LoVo (cell line): ENCODE data around the gene HNRNPUL2.
A peak's percentile ranks its signal among the peaks of the same experiment; 100 is the strongest.

Experiments
- DNase-seq: peaks from one replicate; pipeline ENCODE4 v3.0.0-alpha.2; 2016; ENCODE audit warnings: low spot score

Gene HNRNPUL2

DNA sequence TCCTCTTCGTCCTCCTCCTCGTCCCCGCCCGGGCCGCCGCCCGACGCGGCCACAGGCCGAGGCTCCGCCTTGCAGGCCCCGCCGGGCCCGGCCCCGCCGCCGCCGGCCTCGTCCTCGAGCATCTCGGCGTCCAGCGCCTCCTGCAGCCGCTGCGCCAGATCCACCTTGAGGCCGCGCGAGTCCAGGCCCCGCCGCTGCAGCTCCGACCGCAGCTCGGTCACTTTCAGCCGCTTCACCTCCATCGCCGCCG, 417 bp downstream of the HNRNPUL2 start:
- no peak for DNase-seq

DNA sequence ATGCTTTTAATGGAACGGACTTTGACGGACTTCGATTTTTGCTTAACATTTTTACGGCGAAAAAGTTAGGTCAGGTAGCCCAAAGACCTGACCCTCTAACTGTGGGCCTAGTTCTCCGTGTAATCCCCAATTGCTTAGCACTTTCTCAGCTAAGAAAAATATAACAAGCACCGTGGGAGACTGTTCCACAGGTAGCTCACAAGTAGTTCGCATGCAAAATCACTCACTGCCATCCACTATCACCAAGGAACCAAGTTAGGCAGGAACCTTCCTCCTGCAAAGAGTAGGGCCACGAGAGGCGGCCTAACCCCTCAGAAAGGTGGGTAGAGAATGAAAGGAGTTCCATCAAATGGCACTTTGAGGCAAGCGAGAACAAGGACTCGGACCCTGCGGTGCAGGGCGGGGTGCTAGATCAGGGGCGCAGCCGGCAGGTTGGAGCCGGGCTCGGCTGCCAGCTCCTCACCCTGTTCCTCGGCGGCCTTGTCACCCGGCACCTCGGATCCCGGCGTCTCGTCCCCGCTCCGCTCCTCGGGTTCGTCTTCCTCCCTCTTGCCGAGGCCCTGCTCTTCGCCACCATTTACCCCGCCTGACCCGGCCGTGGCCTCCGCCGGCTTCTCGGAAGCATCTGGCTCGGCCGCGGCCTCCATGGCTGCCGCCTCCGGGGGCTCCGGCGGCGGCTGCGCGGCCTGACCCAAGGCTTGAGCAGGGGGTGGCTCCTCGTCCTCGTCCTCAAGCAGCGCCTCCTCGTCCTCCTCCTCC, 922 bp downstream of the HNRNPUL2 start:
- no peak for DNase-seq

DNA sequence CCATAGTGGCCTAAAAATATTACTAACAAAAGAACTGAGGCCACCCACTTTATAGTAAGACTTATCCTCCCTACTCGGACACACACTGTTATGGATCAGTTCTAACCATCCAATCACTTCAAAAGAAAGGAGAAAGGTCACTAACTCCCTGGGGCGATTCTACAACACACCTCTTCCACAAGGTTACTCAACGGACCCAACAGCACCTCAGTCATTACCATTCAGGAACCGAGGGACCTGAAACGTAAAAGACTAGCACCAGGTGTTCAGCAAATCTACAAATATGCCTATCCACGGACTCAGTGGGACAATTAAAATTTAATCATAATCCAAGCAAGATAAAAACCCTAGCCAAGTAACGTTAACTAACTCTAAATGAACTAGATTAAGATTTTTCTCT, 1.6 kb downstream of the HNRNPUL2 start:
- peak; percentile 24 for DNase-seq

DNA sequence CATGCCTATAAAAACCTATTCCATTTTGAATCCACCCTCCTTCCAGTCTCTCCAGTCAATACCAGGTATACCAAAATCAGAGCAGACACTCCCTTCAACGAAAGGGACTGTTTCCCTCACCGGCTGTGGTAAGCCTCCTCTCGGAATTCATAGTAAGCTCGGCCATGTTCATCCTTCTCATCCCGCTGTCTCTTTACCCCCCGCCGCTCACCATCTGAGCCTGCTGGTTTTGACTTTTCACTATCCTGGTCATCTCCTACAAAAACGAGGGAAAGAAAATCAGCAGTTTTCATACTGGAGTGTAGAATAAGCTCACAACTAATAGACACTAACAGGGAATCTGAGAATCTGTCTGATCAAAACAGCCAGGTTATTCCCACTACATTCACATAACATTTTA, 3.1 kb downstream of the HNRNPUL2 start:
- DNase-seq, result no peak

DNA sequence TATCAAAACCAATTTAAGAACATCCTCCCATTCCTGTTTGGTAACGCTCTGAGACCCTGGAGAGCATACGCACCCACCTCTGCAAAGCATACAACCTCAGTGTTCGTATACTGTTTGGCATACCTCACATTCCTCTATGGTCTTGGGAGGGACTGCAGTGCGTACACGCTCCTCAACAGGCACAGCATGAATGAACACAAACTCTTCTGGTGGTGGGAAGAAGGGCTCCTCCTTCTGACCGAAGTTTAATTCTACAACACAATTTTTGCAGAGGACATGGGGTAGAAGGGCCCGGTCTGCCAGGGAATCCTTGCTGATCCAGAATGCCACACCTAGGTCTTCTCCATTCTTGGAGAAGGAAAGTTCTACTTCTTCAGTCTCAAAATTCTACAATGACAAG, 5.3 kb downstream of the HNRNPUL2 start:
- no peak for DNase-seq

DNA sequence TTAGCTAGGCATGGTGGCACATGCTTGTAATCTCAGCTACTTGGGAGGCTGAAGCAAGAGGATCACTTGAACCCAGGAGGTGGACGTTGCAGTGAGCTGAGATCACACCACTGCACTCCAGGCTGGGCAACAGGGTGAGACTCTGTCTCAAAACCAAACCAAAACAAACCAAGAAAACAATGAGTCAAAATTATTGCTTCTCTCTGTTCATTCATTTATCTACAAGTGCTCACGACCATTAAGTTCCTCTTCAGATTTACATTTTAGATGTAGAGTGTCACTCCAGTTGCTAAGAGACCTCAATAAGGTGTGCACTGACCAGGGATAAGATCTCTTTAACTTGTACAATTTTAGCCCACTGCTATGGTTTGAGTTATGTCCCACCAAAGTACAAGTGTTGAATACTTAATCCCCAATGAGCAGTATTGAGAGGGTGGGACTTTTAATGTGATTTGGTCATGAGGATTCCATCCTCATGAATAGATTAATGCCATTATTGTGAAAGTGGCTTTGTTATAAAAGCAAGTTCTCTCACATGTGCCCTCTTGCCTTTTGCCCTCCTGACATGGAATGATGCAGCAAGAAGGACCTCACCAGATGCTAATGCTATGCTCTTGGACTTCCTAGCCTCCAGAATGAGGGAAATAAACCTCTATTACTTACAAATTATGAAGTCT, 7.8 kb downstream of the HNRNPUL2 start:
- DNase-seq, result no peak

DNA sequence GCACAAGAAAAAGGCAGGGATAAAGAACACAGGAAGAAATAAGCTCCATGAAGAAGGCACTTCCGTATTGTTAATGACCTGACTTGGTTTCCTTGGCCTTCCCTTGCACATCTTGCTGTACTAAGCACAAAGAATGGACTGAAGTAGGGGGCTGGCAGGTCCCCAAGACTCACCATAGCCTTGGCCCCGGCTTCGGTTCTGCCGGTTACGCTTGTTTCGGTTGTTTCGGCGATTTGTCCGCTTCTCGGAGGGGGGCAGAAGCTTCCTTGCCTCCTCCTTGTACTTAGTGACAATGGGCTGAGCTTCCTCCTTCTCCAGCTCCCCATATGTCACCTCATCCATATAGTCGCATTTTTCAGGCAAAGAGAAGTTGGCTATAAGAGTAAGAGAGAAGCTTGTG, 10.4 kb downstream of the HNRNPUL2 start:
- no peak for DNase-seq

DNA sequence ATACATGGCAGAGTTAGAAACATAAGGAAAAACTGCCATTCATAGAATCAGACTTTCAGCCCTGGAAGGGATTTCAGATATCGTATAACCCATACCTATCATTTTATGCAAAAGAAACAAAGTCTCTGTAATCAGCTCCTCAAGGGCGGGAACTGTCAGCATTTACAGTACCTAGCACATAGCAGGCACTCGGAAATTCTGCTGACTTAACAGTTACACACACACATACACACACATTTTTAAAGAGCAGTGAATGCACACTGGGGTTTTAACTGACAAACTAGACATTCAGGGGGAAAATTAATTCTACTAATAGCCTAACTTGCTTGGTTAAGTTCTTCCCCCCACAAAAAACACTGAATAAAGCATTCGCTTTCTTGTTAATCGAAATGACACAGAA, 11.1 kb downstream of the HNRNPUL2 start:
- no peak for DNase-seq

DNA sequence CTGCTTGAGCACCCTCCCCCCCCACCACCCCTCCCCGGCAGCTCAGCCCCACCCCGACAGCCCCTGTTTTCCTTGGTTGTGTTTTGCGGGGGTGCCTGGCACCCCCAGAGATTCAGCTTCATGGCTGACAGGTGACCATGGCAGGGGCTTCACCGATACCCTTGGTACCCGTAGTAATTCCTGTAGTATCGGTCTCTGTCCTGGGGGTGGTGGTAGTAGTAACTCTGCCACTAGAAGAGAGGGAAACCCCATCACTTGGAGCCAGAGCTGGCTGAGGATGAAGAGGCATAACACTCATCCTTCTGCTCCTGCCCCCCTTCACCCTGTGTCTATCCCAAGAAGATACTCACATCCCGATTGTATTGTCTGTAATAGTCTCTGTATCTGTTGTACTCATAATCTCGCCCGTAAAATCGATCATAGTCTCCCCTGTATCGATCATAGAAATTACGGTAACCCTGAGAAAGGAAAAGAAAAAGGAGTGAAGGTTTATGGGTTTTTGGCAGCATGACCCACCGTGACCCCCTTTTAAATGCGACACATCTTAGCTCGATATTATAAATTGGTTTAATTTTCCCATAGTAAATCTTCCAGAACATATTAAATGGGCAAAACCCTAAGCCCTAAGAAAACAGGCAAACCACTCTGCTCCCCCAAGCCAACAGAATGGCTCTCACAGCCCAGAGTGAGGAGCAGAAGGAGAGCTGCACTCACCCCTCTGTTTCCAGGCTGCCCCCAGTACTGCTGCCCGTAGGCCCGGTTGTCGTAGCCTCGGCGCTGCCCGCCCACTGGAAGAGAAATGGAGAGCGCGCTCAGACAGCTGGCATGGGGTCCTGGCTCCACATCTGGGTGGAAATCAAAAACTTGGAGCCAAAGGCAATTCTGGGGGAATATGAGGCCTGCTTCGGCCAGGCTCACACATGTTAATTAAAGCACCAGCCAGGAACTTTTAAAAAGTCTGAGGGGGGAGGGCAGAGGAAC, 11.8 kb downstream of the HNRNPUL2 start:
- no peak for DNase-seq

DNA sequence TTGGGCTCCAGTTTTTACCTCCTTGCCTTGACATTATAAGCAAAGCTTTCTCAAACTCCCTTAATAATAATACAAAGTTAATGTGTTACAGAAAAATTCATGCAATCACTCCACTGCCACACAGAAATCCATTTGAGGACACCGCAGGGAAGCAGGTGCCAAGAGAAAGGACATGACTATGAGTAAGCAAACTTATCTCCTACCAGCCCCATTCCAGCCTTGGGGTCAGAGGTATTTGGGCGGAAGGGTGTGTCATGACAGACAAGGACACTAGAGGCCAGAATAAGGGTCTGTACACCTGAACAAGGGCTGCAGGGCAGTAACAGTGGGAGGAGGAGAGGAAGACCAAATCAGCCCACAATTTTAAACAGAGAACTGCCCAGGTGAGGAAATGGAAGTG, 13.9 kb downstream of the HNRNPUL2 start:
- peak; percentile 57 for DNase-seq

DNA sequence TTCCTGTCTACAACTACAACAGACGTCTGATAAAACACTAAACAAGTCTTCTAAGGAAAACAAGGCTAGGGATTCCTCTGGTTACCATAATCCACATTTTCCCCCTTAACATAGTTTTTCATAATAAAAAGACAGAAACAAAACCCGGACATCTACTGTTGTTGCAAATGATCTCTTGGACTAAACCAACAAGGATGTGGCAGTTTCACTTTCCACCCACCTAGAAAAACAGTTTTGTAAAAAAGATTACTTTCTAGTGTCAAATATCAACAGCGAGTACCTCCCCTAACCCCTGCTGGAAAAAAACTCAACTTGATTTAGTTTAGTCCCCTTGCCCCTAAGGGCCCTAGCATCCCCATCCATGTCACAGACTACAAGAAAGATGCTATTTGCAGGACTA, 14.4 kb downstream of the HNRNPUL2 start:
- no peak for DNase-seq

DNA sequence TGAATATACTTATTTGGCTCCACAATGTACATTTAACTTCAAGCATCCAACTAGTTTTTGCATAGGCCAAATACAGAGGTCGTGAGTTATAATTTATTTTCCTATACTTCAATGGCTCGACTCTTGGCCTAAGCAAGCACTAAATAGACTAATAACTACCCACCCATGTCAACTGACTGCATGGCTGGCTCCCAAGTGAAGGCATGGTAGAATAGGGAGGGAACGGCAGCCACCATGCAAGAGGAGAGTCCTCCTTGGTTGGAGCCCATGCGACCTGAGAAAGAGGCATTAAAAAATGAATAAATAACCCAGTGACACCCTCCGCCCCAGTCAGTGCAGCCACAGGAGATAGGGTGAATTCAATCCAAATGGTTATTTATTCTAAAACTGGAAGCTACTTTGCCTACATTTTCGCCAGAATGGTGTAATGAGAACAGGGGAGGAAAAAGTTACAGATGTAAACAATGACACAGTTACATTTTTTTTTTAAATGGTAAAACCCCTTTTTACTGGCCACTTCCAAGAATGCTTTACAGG, 14.9 kb downstream of the HNRNPUL2 start:
- DNase-seq, result no peak

DNA sequence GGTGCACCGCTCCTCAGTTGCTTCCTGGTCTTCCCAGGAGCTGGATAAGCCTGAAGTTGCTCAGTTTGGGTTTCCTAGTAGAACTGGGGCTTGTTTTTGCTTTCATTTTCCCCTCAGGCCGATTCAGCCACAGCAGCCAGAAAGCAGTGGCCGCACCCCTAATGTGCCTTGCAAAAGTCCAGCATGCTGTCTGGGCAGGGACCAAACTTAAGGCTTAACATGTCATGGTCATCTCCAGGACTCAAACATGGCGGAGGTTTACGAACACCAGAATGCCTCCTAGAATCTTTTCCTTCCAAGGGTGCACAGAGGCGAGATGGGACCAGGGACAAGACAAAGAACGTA, 17.3 kb downstream of the HNRNPUL2 start:
- DNase-seq, result no peak

DNA sequence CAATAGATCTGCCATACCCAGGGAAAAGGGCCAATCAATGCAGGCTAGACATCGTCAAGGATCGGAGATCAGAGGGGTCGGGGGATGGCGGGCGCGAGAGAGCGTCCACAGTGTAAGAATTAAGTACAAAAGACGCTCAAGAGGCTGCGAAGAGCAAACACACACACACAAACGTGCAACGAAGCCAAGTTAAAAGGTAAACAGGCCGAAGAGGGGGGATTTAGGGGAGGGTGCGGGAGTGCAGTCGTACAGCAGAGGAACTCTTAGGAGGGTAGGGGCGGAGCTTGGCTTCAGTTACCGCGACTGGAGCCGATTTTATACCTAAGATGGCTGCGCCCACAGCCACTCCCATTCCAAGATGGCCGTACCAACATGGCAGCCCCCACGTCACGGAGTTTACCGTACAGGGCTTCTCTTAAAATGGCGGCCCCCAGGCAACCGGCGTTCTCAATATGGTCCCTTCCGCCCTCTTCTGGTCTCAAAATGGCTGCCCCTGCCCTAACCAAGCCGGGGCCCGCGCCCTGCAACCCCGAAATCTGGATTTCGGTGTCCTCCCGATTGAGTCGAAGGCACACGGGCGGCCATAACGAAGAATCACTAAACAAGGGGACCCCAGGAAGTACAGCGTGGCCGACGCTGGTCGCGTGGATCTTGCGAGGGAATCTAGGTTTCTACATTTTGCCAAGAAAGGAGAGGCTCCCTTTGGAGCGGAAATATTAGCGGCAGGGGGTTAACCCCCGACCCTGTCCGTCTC, 17.8 kb downstream of the HNRNPUL2 start:
- peak; percentile 96 for DNase-seq

DNA sequence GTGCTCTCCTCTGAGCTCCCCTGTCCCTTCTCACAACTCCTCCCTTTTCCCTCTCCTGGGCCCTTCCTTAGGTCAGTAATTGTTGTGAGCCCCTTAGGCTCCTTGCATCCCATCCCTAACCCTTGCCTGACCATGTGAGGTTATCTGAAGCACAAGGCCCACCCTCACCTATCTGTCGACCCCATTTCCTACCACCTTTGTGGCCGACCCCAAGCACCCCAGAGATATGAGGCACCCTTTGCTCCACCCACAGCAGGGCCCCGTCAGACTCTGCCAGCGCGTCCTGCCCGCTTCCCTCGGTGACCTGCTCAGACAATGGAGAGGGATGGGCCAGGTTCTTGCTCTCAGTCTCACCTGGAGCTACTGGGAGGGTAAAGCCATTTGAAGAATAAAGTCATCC, 18.5 kb downstream of the HNRNPUL2 start:
- peak; percentile 13 for DNase-seq

DNA sequence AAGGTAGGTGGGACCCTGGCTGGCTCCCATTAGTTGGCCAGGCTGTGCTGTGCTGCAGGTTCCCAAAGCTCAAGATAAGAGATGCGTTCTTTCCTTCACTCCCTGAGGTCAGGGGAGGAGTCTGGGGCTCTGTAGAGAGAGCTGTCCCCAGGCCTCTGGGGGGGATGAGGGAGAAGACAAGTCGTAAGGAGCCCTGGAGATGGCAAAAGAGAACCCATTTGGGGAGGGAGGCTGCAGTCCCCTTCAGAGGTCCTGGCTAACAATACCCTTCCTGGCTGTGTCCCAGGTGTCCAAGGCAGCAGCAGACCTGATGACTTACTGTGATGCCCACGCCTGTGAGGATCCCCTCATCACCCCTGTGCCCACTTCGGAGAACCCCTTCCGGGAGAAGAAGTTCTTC, 18.9 kb downstream of the HNRNPUL2 start:
- DNase-seq, result no peak

DNA sequence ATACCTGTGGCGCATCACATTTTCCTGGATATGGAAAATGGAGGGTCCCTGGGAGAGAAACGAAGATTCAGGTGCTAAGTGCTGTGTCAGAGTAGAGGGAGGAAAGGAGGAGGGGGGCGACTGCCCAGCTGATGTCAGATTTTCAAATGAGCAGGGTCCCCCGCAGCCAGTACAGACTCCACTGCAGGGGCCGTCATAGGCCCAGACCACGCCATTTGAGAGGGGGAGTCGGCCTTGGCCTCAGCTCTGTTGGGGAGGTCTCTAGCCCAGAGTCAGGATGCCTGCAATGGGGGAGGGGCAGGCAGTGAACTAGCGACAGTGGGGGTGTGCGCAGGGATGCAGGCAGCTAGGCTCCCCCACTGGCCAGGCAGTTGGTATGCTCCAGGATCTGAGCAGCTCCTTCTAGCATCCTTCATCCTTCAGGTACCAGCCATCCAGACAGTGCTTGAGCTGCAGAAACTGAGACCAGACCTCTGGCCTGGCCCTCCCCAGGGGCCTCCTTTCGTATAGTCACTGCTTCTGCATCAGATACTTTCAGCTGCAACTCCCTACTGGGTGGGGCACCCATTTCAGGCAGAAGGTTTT, 19.9 kb downstream of the HNRNPUL2 start, which contains the start of the genes BSCL2 and GNG3:
Gene BSCL2 (minus strand): TSS at position 148 of the 585 bp plus-strand sequence. CDS start 229 bp downstream, outside the sequence.
Gene GNG3 (plus strand): TSS at position 400 of the 585 bp plus-strand sequence. CDS start 620 bp downstream, outside the sequence.
- DNase-seq, result no peak

DNA sequence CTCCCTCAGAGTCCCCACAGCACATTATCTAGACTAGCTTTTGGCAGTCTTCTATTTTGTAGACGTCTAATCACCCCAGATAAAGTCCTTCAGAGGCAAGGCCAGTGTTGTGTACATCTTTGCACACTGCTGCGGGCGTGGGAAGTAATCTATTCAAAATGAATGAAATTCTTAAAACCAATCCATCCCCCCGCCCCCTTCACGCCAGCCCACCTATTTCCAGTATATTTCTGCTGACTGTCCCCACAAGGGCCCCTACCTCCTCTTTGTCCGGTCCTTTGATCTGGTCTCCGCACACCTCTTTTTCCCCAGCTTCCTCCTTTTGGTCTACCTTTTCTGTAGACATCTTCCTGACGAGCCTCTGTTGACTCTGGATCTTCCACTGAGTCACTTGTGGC, 20.4 kb downstream of the HNRNPUL2 start:
- no peak for DNase-seq

DNA sequence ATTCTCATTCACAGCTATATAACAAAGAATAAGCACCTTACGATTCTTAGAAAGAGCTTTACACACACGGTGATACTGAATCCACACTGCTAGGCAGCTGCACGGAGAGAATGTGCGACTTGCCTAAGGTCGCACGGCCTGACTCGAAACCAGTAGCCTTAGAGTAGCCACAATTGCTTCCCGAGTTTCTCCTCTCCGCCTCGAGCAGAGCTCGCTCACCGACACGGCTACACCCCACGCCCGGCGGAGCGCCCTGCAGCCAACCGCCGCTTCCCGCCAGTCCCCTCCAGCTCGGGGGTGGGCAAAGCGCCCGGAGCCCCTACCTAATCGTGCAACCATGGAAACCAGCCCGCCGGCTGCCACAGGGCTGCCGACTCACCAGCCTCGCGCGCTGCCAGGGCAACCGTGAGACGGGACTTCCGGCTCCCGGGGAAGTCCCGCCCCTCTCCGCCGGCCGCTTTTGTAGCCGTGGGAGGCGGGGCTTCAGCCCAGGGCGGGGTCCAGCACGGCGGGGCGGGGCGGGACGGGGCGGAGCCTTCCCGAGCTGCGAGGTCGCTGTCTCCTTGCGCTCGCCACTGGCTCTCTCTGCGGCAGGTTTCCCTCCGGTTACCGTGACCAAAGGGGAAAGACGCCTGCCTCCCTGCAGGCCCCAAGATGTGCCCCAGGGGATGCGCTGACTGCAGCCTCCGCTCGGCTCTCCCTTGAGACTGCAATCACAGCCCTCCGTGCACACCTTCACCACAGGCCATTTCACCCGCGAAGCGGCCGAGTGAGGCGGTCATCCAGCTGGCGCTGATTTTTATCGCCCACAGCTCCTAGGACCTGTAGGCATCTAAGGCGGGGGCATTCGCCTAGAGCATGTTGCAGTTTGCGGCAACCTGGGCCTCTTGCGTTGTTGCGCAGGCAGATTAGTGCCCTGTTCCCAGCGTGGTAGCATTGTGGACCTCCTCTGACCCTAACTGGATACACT, 21.1 kb downstream of the HNRNPUL2 start:
- peak; percentile 94 for DNase-seq

DNA sequence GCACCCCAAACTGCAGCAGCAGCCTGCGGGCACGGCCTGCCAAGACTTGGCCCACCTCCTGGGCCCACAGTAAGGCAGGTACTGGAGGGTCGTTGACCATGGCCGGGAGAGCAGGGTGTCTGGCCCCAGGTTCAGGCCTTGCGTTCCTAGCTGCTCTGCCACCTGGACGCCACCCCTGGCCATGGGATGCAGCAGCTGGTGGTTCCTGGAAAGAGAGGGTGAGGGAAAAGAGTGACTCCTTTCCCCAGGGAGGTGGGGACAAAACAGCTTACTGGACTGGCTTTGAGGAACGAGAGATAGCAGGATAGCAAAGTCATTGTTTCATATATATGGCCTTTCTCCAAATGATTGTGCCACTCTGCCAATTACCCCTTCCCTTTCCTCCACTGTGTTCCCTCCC, 21.8 kb downstream of the HNRNPUL2 start:
- no peak for DNase-seq
